Measurements from ENCODE around the gene RARS2.

RARS2 gene

DNA sequence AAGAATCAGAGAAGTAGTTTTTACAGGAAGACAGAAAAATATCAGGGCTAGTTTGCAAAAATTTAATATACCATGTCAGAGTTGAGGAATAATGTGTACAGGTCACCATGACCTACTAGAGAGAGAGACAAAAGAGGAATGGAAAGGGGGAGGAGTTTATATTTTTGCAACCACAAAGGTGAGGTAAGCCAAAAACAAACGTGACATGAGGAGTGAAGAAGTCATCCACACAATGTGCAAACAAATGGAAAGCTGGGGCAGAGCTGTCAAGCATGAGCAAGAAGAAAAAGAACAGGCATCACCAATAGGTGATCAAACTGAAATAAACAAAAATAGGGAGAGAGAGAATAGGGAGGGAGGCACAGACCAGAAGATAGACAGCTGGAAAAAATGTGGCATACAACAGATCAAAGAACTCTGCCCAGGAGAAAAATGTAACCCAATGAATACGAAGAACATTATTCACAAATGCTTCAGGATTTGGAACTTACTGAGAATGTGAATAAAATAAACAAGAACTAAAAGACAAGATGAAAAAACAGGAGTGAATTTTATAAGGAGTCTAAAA is 15.5 kb downstream of the RARS2 start:
- DNase-seq (ENCODE audit: low read depth), result no peak

- DNase-seq (ENCODE audit: low read depth), result no peak
These were observed 16.3 kb downstream of the RARS2 start for GRCh38 chr6:87573307-87574024.

DNA sequence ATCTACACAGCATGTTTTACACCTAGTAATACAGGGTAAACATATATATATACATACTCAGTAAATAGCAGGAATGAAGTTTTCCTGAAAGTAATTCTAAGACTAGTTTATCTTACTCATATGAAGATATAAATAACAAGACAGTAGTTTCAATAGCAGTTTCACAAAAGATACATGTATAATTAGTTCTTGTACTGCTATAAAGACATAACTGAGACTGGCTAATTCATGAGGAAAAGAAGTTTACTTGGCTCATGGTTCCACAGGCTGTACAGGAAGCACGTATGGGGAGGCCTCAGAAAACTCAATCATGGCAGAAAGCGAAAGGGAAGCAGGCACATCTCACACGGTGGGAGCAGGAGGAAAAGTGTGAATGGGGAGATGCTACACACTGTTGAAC is 16.9 kb downstream of the RARS2 start:
- no peak for DNase-seq (ENCODE audit: low read depth)

GRCh38 chr6:87572021-87572420 is 17.8 kb downstream of the RARS2 start:
- no peak for DNase-seq (ENCODE audit: low read depth)

DNA sequence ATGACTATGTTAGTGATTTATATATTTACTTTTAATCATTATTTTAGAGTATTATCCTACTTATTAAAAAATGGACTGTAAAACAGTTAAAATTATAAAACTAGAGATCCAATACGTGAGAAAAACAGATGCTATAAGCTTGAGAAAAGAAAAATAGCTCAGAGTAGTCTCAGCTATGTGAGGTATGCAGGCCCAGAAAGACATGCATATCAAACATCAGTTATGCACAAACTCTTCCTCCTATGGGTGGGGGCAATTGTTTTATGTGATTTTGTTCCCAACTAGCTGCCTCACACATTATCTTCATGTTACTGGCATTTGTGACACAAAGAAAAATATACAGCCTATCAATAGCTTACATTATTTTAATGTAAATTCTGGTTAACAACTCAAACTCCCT is 28.8 kb downstream of the RARS2 start:
- no peak for DNase-seq (ENCODE audit: low read depth)

DNA sequence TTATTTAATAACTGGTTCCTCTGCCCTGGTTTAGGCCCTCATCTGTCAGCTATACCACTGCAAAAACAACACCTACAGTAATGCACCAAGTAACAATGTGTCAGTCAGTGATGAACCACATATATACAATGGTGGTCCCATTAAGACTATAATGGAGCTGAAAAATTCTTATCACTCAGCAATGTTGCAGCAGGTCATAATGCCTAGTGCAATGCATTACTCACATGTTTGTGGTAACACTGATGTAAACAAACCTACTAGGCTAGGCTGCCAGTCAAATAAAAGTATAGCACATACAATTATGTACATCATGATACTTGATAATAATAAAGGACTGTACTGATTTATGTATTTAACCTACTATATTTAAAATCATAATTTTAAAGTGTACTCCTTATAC is 31.3 kb downstream of the RARS2 start:
- no peak for DNase-seq (ENCODE audit: low read depth)

DNA sequence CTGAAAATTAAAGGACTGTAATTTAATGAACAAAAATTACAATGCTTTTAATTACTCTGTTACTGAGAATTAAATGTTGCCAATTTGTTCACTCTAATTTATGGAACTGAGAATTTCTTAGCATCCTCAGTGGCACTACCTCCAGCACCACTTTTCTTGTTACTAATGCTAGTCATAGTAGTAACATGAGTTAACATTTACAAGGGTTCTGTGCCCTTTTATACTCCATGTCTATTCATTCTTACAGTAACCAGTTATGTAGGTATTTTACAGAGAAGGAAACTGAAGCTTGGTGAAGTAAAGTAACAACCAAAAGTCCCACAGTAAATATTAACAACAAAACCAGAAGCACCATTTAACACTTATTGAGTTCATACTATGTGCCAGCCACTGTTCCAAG is 34.3 kb downstream of the RARS2 start:
- no peak for DNase-seq (ENCODE audit: low read depth)

GRCh38 chr6:87553159-87553765 is 36.5 kb downstream of the RARS2 start:
- DNase-seq (ENCODE audit: low read depth), result no peak

GRCh38 chr6:87551799-87552198 is 38.0 kb downstream of the RARS2 start:
- DNase-seq (ENCODE audit: low read depth), result no peak

GRCh38 chr6:87544474-87544735 is 45.4 kb downstream of the RARS2 start:
- no peak for DNase-seq (ENCODE audit: low read depth)

DNA sequence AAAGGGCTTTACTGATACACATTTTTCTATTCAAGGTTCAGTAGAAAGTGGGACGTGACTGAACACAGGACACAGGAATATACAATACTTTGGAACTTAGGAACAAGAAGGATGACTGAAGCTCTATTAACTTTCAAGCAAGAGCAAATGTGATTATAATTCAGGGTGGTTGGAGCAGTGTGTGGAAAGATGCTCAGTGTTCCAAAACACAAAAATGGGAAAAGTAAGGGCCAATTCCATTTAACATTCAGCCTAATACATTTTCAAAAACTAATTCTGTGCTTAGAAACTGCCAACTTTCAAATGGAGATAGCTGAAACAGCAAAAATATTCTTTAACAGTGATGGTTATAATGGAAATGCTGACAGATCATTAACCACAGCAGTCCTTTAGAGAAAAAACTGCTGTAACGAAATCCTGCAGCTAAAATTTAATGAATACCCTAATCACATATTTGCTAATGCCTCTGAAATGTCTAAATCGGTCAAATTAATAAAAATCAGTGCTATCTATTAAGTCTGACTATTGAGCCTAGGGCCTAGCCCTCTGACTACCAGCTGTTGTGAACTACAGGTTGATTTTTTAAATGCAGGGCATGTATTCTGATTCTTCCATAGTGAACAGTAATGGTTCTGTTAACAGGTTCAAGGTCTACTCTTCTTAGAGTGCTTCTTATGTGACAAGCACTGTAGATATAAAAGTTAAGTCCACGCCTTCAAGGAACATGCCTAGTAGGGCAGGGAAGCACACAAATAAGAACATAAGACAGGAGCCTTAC is 45.9 kb downstream of the RARS2 start:
- DNase-seq (ENCODE audit: low read depth), result no peak

DNA sequence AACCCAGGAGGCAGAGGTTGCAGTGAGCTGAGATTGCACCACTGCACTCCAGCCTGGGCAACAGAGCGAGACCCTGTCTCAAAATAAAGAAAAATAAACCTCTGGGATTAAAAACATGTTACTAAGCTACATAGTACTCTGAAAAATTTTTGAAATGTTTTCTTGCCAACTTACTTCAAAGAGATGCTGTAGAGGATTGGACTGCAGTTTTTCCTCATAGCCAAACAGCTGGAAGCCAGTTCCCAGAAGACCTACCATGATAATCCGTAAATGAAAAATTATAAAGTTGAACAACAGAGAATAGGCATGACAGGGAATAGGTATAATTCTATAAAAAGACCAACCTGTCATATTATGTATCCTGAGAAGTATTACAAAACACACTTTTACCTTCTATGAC is 48.0 kb downstream of the RARS2 start:
- DNase-seq (ENCODE audit: low read depth), result no peak

- no peak for DNase-seq (ENCODE audit: low read depth)
These were observed 48.7 kb downstream of the RARS2 start for GRCh38 chr6:87541041-87541440.

DNA sequence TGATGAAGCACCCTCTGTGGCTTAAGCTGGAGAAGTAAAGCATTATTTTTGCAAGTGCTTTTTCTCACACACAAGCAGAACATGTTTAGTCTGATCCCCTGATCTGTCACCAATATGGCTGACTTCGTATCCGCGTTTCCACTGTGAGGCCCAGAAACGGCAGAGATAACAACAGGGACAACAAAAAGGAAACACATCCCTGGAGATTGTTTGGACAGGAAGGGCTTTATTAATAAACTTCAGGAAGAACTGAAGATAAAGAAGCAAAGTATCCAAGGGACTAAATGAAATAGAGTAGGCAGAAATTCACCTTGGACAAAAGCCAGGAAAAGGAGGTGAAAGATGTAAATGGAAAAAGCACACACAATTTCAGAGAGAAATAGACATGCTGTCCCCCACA is 49.2 kb downstream of the RARS2 start:
- no peak for DNase-seq (ENCODE audit: low read depth)

- DNase-seq (ENCODE audit: low read depth), result no peak
These were observed 50.2 kb downstream of the RARS2 start for GRCh38 chr6:87539554-87539953.

DNA sequence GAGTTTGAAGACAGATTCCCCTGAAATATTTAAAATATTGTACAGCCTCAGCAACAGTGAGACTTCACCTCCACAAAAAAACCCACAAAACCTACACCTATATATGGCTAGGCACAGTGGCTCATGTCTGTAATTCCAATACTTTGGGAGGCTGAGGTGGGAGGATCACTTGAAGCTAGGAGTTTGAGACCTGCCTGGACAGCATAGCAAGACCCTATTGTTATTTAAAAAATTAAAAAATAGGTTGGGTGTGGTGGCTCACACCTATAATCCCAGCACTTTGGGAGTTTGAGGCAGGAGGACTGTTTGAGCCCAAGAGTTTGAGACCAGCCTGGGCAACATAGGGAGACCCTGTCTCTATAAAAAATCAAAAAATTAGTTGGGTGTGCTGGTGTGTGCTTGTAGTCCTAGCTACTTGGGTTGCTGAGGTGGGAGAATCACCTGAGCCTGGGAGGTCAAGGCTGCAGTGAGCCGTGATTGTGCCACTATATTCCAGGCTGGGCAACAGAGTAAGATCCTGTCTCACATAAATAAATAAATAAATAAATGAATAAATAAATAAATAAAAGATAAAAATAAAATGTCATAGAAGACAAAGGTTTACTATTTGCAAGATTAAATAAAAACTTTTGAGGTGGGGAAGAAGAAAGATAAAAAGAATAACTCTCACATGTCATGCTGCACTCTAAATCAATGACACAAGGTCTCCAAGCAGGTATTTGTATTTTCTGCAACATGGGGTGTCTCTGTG is 51.1 kb downstream of the RARS2 start:
- no peak for DNase-seq (ENCODE audit: low read depth)

DNA sequence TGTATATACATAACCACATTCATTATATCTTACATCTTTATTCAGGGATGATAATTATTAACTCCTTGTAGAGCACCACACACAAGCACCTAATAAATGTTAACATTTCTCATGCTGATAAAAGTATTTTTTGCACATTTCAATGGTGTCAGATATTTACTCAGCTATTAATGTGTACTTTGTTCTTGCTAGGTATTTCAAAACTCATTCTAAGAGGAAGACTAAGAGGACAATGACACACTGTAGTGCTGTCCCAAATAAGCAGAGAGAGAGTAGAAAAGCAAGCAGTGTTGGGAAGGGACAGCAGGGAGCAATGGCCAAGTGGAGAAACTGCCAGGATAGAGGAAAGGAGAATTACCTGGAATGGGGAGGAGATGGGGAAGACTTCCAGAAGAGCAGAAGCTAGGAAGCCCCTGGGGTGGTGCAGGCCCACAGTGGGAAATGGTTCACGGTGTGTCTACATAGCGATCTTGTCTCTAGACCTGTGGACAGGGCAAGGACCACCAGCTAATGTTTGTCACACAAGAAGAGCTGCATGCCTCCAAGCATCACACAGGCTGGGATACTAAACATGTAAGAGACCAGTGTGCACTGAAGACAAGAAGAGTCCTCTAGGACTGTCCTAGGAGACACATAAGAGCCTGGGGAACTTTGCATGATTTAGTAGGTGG is 55.3 kb downstream of the RARS2 start:
- DNase-seq (ENCODE audit: low read depth), result no peak

- no peak for DNase-seq (ENCODE audit: low read depth)
These were observed 60.6 kb downstream of the RARS2 start for GRCh38 chr6:87529221-87529620.

DNA sequence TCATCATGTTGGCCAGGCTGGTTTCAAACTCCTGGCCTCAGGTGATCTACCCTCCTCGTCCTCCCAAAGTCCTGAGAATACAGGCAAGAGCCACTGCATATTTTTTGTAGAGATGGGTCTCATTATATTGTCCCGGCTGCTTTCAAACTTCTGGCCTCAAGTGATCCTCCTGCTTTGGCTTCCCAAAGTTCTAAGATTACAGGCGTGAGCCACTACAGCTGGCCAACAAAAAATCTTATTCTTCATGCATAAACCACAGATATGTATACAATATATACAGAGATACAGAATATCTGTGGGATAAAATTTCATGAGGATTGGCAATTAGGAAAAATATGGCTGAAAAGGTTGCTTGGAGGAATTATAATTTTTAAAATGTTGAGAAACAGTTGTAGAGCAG is 67.1 kb downstream of the RARS2 start:
- no peak for DNase-seq (ENCODE audit: low read depth)

- DNase-seq (ENCODE audit: low read depth), result no peak
These were observed 71.3 kb downstream of the RARS2 start for GRCh38 chr6:87518453-87518852.

DNA sequence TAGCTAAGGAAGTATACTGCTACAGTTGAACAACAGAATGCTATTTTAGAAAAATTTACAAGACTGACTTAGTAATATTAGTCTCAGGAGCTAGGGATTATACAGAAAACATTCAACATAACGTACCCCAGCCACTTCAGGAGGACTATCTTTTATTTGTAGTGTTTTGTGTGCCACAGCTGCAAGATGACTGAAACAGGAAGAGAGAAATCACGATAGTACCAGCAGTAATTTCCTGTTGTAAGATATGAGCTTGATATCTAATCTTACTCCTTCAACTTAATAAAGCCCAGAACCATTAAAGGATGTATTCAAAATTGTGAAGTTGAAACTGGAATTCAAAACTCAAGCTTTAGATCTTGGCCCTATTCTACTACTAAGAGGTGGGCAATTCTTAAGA is 75.0 kb downstream of the RARS2 start:
- DNase-seq (ENCODE audit: low read depth), result no peak

- no peak for DNase-seq (ENCODE audit: low read depth)
These were observed 85.3 kb downstream of the RARS2 start for GRCh38 chr6:87504441-87504840.
